ENCODE results near the gene FGF3. TPM values are rescaled to one million over a fixed set of nuclear protein-coding genes. Genes with fewer than 3 reads are reported as not detected.
A peak's percentile ranks its signal among the peaks of the same experiment; 100 is the strongest.

FGF3 gene
- total and polyA plus RNA-seq, 2 donors from 2014 or later: not detected

GRCh38 chr11:69825941-69826340, 6.7 kb upstream of the FGF3 start:
- DNase-seq (peak in 1 of 5 donors; percentile 29), FAIRE-seq (no peak)
- H3K4me3 ChIP-seq (ENCODE audit: low read length in 3 of 3): no peak overlapping the region
- intact Hi-C loops (cut with DNase I): no loop called here
- H3K9me3 ChIP-seq (ENCODE audit: control insufficient read depth in 2 of 3, insufficient read depth in 1 of 3, low read length in 3 of 3): peaks cover 0 to 3% (median 0%) of the 10 kb centered on the region in 3 donors
- H3K36me3 ChIP-seq (ENCODE audit: control insufficient read depth in 2 of 3, insufficient read depth in 3 of 3, low read length in 3 of 3): no peaks in the 10 kb centered on the region
- no peaks in the 10 kb centered on the region for H3K4me1 ChIP-seq (ENCODE audit: control insufficient read depth in 2 of 3, insufficient read depth in 2 of 3, low read depth in 1 of 3, low read length in 3 of 3)
- no peak overlapping the region for H3K27ac ChIP-seq (ENCODE audit: low read depth in 2 of 2, low read length in 2 of 2)
- peaks cover 4% of the 10 kb centered on the region for H3K27me3 ChIP-seq (ENCODE audit: control insufficient read depth, insufficient read depth, low read length)
- no peak for TF ChIP-seq CTCF (IDR thresholded peaks at IDR 0.05; ENCODE audit: borderline replicate concordance, extremely low read depth, insufficient read depth)
- no peak overlapping the region for H3K9ac ChIP-seq (ENCODE audit: low read length in 3 of 3)

- Histone ChIP-seq H3K4me3 (ENCODE audit: low read length in 3 of 3) (no peak overlapping the region), H3K9ac (ENCODE audit: low read length in 3 of 3) (no peak overlapping the region), H3K9me3 (ENCODE audit: control insufficient read depth in 2 of 3, insufficient read depth in 1 of 3, low read length in 3 of 3) (peaks cover 0 to 3% (median 0%) of the 10 kb centered on the region in 3 donors), H3K27me3 (ENCODE audit: control insufficient read depth, insufficient read depth, low read length) (peaks cover 7% of the 10 kb centered on the region), H3K27ac (ENCODE audit: low read depth in 2 of 2, low read length in 2 of 2) (no peak overlapping the region), H3K4me1 (ENCODE audit: control insufficient read depth in 2 of 3, insufficient read depth in 2 of 3, low read depth in 1 of 3, low read length in 3 of 3) (no peaks in the 10 kb centered on the region), H3K36me3 (ENCODE audit: control insufficient read depth in 2 of 3, insufficient read depth in 3 of 3, low read length in 3 of 3) (no peaks in the 10 kb centered on the region)
- intact Hi-C loops (cut with DNase I): no loop called here
- DNase-seq (no peak), FAIRE-seq (no peak)
- no peak for TF ChIP-seq CTCF (IDR thresholded peaks at IDR 0.05; ENCODE audit: borderline replicate concordance, extremely low read depth, insufficient read depth)
Measured at GRCh38 chr11:69825037-69825834, 6.0 kb upstream of the FGF3 start.

- Histone ChIP-seq H3K9me3 (ENCODE audit: control insufficient read depth in 2 of 3, insufficient read depth in 1 of 3, low read length in 3 of 3) (peaks cover 0 to 3% (median 0%) of the 10 kb centered on the region in 3 donors), H3K9ac (ENCODE audit: low read length in 3 of 3) (no peak overlapping the region), H3K27ac (ENCODE audit: low read depth in 2 of 2, low read length in 2 of 2) (no peak overlapping the region), H3K36me3 (ENCODE audit: control insufficient read depth in 2 of 3, insufficient read depth in 3 of 3, low read length in 3 of 3) (no peaks in the 10 kb centered on the region), H3K4me3 (ENCODE audit: low read length in 3 of 3) (no peak overlapping the region), H3K4me1 (ENCODE audit: control insufficient read depth in 2 of 3, insufficient read depth in 2 of 3, low read depth in 1 of 3, low read length in 3 of 3) (no peaks in the 10 kb centered on the region), H3K27me3 (ENCODE audit: control insufficient read depth, insufficient read depth, low read length) (peaks cover 11% of the 10 kb centered on the region)
- DNase-seq (no peak), FAIRE-seq (no peak)
- TF ChIP-seq CTCF (IDR thresholded peaks at IDR 0.05; ENCODE audit: borderline replicate concordance, extremely low read depth, insufficient read depth): no peak
- intact Hi-C loops (cut with DNase I): no loop called here
Measured at GRCh38 chr11:69823641-69824265, 4.5 kb upstream of the FGF3 start.

All from kidney (tissue), 14 donors.